CD4-positive, alpha-beta T cell treated with Interleukin-1 beta for 1 hour (primary cell): ENCODE results near the gene LARP4B.

Experiments
- DNase-seq, 2 donors: peaks; one replicate each; pipeline ENCODE4 v3.0.0-alpha.2; 2020 to 2022

LARP4B gene

DNA sequence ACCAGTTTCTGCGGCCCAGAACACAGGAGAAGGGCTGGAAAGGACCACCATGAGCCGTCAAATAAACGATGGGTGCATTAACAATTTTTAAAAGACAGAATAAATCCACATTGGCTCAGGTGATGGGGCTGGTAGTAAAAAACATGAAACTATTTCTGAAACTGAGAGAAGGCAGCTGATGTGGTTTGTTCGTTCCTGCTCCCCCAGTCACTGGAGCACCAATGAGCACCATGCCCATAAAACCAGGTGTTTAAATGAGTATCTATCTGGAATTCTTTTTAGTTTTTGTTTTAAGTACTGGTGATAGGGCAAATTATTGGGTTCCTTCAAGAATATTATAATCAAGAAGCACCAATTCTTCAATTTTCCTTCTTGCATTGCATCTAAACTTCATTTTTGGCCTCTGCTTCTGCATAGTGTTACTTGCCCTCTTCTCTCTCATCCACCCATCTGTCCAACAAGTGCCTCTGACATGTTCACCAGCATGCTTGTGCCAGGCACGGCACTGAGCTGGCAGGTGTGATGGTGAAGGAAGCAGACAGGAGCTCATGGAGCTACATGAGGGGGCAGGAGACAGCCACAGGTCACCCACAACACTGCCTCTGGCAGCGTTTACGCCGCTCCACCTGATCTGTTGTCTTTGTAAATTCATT, 65.5 kb downstream of the LARP4B start:
- no peak for DNase-seq

DNA sequence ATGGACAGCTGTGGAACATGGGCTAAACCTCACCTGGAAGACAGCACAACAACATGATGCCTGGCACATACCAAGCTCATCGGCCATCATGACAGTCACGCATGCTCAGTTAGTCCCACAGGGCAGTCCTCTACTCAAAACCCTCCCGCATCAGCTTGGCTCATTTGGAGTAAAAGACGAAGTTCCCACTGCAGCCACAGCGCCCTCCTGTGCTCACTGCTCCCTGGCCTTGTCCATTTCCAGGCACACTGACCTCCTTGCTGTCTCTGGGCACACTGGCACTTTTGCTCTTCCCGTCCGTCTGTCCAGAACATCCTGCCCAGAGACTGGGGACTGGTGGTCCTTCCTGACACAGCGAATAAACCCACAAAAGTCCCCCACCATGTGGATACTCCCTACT, 66.2 kb downstream of the LARP4B start:
- no peak for DNase-seq

DNA sequence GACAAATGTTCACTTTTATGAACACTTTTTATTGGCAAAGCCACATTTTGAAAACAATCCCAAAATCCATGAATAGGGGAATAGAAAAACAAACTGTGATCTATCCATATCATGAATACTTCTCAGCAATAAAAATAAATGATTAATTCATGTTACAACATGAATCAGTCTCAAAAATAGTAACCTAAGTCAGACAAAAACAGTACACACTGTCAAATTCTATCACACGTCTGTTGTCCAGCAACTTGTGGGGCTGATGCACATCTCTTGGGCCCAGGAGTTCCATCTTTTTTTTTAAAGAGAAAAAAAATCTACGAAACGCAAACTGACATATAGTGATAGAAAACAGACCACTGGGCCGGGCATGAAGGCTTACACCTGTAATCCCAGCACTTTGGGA, 71.0 kb downstream of the LARP4B start:
- DNase-seq: no peak

DNA sequence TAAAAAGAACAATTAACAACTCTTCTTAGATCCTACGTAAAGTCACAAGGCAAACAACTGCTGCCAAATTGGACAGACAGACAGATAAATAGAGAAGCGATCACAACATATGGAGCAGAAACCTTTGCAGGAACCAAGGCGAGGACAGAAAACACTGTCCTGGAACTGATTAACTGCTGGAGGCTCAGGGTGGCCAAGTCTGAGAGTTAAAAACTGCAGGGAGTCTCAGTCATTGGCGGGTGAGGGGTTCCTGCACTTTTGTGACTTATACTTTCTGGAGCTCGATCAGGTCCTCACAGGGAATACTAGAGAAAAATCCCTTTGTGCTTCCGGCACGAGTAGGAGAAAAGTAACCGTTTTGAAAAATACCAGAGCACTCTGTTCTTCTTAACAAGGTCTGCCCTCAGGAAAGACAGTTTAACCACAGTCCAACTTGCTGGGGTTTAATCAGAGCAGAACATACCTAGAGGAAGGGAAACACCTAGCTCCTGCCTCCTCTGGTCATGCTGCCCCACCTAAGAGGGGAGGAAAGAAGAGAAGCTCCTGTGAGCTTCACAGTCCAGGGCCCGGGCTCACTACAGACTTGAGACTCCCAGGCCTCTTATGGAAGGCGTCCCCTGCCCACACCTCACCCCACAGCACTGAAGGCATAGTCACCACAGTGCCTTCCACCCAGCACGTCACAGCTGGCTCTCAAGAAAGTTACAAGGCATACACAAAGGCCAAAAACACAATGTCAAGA, 74.9 kb downstream of the LARP4B start:
- DNase-seq: no peak

DNA sequence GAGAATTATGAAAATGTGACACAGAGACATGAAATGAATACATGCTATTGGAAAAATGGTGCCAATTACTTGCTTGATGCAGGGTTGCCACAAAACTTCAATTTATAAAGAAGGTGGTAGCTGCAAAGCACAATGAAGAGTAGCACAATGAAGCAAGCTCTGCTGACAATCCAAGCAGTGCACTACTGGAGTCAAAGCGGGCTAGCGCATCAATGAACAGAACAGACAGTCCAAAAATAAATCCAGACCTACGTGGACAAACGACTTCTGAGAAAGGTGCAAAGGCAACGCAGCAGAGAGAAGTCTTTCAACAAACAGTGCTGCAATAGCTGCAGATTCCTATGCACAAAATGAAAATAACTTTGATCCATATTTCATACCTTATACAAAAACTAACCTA, 75.8 kb downstream of the LARP4B start:
- DNase-seq: no peak

DNA sequence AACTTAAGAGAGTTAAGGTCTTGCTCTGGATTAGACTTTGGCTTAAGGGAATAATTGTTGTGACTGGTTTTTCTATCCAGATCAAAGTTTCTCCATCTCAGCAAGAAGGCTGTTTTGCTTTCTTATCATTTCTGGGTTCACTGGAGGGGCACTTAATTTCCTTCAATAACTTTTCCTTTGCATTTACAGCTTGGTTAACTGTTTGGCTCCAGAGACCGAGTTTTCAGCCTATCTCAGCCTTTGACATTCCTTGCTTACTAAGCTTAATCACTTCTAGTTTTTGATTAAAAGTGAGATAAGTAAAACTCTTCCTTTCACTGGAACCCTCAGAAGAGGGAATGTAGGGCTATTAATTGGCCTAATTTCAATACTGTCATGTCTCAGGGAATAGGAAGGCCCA, 76.4 kb downstream of the LARP4B start:
- no peak for DNase-seq

DNA sequence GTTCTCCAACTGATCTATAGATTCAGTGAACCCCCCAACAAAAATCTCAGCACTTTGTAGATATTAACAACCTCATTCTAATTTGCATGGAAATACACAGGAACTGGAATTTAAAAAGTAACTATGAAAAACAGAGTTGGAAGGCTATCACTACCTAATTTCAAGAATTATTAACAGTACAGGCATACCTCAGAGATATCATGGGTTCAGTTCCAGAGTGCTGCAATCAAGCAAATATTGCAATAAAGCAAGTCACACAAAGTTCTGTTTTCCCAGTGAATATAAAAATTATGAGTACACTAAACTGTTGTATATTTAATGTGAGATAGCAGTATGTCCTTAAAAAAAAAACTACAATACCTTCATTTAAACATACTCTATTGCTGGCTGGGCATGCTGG, 78.5 kb downstream of the LARP4B start:
- DNase-seq: no peak

DNA sequence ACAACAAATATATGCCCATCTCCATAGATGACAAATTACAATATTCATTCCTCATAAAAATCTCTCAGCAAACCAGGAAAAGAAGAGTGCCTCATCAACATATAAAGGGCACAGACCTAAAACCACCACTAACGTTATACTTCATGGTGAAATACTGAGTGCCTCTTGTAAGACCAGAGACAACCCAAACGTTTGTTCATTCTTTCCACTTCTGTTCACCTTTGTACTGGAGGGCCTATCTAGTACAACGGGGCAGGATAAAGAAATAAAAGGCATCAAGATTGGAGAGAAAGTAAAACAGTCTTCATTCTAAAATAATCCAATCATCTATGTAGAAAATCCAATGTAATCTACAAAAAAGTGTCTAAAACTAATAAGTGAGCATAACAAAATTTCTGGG, 79.1 kb downstream of the LARP4B start:
- DNase-seq: no peak

DNA sequence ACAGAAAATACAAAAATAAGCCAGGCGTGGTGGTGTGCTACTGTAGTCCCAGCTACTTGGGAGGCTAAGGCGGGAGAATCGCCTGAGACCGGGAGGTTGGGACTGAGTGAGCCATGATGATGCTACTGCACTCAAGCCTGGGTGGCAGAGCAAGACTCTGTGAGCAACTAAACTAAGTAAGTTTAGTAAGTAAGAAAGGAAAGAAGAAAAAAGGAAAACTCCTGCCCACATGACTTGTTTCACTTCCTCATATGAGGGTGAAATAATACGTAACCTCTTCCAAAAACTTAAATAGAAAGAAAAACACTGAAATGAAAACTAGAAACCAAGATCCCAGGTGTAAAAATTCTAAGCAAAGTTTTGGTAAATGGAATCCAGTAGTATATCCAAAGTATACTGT, 79.6 kb downstream of the LARP4B start:
- DNase-seq: no peak

DNA sequence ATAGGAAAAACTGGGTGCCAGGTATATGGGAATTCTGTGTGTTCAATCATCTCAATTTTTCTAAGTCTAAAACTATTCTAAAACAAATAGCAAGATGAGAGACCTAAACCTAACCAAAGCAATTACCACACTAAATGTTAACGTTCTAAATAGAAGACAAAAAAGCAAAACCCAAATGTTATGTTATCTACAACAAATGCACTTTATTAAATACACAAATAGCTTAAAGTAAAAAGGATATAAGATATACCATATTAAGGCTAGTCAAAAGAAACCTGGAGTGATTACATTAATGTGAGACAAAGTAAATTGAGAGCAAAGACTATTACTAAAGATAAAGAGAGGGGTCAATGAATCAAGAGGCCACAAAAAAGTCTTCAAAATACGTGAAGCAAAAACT, 81.4 kb downstream of the LARP4B start:
- no peak for DNase-seq

DNA sequence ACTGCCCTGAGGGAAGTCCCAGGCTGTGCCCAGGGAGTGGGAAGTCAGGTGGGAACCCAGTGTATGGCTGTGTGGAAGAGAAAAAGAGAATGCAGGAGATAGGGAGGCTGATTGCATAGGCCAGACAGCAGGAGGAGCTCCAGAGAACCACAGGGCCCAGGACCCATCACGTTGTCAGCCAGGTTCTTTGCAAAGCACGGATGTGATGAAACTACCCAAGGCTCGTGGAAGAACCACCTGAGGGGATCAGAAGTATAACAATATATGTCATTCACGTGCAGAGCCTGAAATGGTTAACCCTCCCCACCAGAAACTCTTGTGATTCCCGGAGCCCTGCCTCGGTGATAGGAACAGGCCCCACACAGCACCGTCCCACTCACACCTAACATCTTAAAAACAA, 83.6 kb downstream of the LARP4B start:
- DNase-seq: no peak

DNA sequence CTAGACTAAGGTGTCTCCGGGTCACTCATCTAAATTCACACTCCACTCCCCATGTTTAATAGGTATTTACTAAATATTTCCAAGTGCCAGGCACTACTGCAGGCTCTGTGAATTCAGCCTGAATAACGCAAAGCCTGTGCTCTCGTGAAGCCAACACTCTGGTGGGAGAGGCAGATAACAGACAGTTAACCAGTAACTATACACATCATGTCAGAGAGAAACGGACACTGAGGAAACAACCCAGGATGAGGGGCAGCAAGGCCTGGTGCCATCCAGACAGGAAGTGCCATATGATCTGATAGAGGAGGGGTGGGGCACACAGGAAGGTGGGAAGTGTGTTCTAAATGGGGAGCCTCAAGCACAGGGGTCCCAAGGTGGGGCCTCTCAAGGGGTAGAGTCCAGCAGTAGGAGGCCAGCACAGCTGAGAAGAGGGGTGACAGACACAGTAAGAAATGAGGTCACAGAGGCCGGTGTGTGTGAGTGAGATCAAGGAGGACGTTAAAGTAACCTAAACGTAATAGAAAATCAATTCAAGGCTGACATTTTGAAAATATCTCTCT, 85.3 kb downstream of the LARP4B start:
- DNase-seq: no peak

DNA sequence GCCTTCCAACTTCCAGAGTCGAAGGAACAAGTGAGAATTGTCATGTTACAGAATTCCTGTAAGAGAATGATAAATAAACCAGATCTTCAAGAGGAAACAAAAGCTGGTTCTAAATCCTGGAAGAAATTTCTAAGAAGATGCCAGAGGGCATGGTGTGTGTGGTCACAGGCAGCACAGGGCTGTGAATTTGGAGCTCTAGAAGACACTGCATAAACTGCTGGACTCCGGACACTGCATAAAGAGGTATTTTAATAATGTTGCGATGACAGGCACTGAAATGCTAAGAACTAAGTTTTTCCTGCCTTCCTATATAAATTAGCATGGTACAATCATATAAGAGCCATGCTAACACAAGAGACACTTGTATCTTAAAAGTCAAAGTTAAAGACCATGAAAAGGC, 86.0 kb downstream of the LARP4B start:
- DNase-seq: no peak

DNA sequence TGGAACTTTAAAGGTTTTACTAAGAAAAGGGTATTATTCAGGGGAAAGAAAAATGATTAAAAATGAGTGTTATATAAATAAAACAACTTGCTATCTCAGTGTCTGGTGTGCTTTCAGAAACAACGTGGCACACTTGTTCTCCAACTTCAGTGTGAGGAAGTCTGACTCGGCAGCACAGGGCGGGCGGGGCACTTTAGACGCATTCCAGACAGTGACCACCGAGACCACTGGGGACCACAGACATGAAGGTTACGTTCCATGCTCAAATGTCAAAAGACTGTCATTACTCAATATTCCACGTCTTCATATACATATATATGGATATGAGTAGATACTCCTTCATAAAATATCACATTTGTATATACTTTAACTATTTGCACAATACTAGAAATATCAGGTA, 87.0 kb downstream of the LARP4B start:
- DNase-seq: no peak

DNA sequence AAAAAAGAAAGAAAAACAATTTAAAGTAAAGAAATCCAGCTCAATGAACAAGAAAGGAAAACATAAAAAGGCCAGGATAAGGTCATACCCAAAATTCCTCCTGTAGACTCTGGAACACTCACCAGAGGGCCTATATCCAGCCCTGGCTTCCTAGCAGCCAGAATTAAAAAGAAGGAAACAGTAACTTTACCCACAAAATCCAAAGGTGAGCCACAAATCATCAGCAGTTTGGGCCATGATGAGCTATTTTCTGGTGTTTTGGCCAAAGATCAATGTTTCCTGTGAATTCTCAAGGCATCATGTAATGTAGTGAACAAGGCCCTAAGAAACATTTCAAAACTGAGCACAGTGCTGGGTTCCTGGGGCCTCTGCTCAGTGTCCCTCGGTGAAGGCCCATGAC, 87.8 kb downstream of the LARP4B start:
- DNase-seq: no peak

DNA sequence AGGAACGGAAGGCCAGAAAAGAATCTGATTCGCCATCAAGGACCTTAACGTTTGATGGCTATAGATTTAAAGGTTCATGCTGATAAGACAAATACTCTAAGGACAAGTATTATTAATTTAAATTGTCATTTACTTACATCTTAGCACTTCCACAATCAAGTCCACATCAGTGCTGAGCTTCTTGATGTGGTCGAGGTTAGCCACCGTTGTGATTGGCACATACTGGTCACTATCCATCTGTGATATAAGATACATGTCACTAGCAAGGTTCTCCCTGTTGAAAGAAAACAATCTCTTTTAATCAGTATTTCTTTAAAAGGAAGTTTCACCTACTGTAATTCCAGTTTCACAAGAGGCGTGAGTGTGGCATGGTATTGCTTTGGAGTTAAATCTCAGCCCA, 88.7 kb downstream of the LARP4B start:
- DNase-seq: no peak

DNA sequence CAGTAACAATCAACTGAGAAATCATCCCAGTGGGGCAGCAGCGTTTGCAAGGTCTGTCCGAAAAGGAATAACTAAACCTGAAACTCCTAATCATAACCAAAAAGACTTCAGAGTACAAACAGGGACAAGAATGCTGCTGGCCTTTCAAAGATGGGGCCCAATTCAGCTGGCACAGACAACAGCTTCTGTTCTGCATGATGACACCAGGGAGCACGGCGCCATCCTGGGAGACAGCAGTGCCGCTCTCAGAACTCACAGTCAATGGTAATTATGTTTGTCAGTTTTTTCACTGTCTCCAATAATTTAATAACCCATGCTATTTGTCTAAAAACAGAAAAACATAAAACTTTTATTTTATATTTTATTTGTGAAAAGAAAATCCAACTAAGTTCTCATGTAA, 90.0 kb downstream of the LARP4B start:
- DNase-seq: no peak

DNA sequence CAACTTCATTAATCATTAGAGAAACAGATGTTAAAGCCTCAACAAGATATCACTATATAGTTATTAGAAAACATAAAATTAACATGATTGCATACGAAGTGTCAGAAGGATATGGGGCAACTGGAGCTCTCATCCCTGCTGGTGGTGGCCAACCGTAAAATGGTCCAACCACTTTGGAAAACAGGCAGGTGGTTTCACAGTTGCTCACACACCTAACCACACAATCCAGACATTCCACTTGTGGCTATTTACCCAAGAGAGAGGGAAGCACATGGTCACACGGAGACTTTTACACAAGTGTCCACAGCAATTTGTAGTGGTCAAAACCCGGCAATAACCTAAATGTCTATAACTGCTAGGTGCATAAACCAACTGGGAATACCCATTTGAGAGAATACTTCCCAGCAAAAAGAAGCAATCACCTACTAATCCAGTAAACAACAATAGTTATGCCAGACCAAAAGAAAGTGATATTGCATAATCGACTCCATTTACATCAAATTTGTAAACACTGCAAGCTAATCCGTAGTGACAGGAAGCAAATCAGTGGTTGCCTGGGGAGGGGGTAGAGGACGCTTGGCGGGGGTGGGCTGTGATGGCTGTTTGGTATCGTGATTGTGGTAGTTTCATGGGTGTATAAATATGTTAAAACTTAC, 91.8 kb downstream of the LARP4B start:
- no peak for DNase-seq

DNA sequence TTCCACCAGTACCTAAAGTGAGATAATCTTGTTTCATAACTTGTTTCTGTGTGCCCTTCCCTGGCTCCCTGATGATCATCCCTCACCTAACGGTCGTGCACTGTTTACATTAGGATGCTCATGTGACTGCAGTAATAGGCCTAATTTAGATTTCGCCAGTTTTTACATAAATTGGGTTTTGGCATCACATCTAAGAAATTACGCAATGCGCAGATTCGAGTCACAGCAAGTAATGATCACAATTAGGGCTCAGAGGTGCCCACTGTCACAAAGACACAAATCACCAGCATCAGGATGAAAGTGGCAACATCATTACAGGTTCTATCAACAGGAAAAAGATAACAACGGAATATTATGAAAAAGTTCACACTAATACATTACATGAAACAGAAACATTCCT, 94.7 kb downstream of the LARP4B start:
- no peak for DNase-seq

DNA sequence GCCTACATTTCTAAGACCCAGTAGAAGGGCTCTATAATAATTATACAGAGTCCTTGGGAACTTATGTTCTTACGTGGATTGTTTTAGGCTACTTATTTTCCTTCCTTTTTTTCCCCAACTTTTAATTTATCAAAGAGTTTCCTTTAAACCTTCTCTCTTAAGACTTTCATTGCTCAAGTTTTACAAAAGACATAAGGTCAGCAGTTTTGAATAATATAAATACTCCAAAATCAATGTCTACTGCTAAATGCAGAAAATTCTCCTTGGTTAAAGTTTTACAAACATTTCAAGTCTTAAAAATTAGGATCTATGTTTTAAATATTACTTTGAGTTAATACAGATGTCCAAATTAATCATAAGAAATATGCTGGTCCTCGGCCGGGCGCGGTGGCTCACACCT, 97.0 kb downstream of the LARP4B start:
- DNase-seq: no peak

DNA sequence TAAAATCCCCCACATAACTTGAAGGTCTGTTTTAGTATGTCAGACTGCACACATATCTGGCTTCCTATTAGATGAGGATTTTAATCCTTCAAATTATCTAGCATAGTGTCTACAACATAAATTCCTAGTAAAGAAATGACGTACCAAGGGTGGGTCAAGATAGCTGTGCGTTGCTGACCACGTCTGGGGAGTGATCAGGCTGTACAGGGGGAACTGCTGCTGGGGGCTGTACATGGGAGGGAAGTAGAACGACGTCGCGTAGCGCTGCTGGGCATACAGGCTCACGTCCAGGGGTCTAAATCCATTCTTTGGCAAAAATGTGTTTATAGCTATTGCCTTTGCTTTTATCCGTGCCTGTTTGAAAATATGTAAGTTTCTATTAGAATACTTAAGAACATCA, 102.3 kb downstream of the LARP4B start:
- no peak for DNase-seq

DNA sequence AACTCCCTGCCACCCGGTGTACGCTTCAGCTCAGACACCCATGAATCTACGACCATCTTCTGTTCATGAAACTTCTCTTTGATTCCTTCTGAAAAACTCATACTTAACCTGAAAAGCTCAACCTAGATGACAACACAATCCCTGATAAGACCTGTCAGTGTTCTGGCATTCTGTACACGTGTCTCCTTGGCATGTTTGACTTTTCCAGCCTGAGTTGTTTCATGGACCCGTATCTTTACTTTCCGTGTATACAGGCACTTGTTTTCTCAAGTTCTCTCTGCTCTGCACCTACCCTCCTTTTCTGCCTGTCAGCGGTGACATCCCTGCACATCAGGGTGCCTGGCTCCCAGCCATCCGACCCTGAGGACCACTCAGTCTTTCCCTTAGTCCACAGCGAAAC, 103.3 kb downstream of the LARP4B start:
- DNase-seq: no peak

DNA sequence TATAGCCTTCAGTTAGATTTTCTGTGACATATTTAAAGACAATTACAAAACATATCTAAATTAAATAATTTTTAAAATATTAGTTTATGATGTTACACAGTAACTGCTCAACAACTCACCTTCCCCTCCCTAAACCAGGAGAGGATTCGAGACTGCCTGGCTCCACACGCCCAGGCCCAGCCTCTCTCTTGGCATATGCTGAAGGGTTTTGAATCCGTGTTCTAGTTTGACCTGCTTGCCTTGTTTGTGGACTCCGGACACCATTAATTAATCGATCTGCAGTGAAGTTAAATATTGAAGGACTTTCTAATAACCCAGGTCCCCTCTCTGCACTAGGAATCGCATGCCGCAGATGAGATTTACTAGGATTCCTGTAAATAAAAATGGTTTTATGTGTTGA, 106.6 kb downstream of the LARP4B start:
- no peak for DNase-seq

DNA sequence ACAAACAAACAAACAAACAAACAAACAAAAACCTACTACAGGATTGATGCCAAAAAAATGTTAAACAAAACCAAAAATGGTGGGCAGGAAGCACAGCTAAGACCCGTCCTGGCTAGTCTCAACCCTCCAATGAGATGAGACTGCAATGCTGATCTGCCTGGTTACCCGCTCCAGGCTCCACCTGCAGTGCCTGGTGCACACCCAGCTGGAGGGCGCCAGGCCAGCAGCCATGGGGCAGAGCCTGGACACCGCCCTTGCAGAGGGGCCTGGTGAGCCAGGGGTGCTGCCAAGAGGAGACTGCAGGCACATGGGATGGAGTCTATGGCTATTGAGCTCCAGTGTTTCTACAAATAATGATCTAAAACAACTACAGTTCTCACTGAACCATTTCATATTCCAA, 107.0 kb downstream of the LARP4B start:
- DNase-seq: no peak
